K562 (cell line): ENCODE results near the gene IBTK. TPM values are rescaled to one million over a fixed set of nuclear protein-coding genes. Genes with fewer than 3 reads are reported as not detected.
A peak's percentile ranks its signal among the peaks of the same experiment; 100 is the strongest.

Source experiments
- AFF1 ChIP-seq, 2 experiments: fragments of 450-650 bp; IDR thresholded peaks; 2 replicates each; pipeline ENCODE4 v1.6.1; 2018; ENCODE audit warnings: mild to moderate bottlenecking in 2 of 2, low read depth in 1 of 2; ENCODE audit not compliant: partially characterized antibody in 2 of 2
- ARID3A ChIP-seq: IDR thresholded peaks from 2 replicates; pipeline ENCODE4 v1.6.1; 2012; ENCODE audit warnings: low read depth, low read length, improper control_type of control experiment, borderline replicate concordance
- CREM ChIP-seq: IDR thresholded peaks from 2 replicates; pipeline ENCODE4 v1.6.1; 2014; ENCODE audit warnings: antibody characterized with exemption, low read depth
- CXXC5 ChIP-seq: fragments of 250-450 bp; sonication (Bioruptor Pico); IDR thresholded peaks from 2 replicates; pipeline ENCODE4 v1.8.0; 2022; ENCODE audit warnings: inconsistent platforms, mild to moderate bottlenecking, moderate library complexity
- EWSR1 ChIP-seq: fragments of 450-650 bp; IDR thresholded peaks from 2 replicates; pipeline ENCODE4 v1.6.1; 2018; ENCODE audit warnings: borderline replicate concordance, mild to moderate bottlenecking, low read depth, moderate library complexity; ENCODE audit not compliant: partially characterized antibody
- GTF2F1 ChIP-seq: IDR thresholded peaks from 2 replicates; pipeline ENCODE4 v1.6.1; 2011; ENCODE audit warnings: low read depth, low read length, improper control_type of control experiment
- HDAC8 ChIP-seq: fragments of 450-650 bp; IDR thresholded peaks from 2 replicates; pipeline ENCODE4 v1.6.1; 2016; ENCODE audit warnings: mild to moderate bottlenecking, missing genetic modification characterization, moderate library complexity, missing compliant biosample characterization
- HLTF ChIP-seq: fragments of 450-650 bp; IDR thresholded peaks from 2 replicates; pipeline ENCODE4 v1.6.1; 2016
- KDM4B ChIP-seq, 2 experiments: fragments of 450-650 bp in 1 of 2; sonication (generic) in 1 of 2; IDR thresholded peaks; 2 replicates each; pipeline ENCODE4 v1.6.1; 2016 to 2017; ENCODE audit warnings: borderline replicate concordance in 2 of 2, antibody characterized with exemption in 1 of 2, low read depth in 1 of 2, mild to moderate bottlenecking in 1 of 2
- LCOR ChIP-seq: sonication (generic); formaldehyde crosslinking; IDR thresholded peaks from 2 replicates; pipeline ENCODE4 v1.8.0; 2022; ENCODE audit warnings: mild to moderate bottlenecking, missing genetic modification reagents
- NFIC ChIP-seq: fragments of 450-650 bp; IDR thresholded peaks from 2 replicates; pipeline ENCODE4 v1.6.1; 2017; ENCODE audit warnings: mild to moderate bottlenecking, inconsistent platforms
- PKNOX1 ChIP-seq: fragments of 450-650 bp; IDR thresholded peaks from 2 replicates; pipeline ENCODE4 v1.6.1; 2016
- POLR2A ChIP-seq: fragments of 450-650 bp; conservative IDR thresholded peaks from 2 replicates; pipeline ENCODE4 v1.6.1; 2016
- SAP30 ChIP-seq: fragments of 200-600 bp; sonication (generic); IDR thresholded peaks from 2 replicates; pipeline ENCODE4 v1.6.1; 2012; ENCODE audit warnings: borderline replicate concordance, low read depth, mild to moderate bottlenecking, moderate library complexity, low read length, control low read depth, inconsistent platforms; ENCODE audit not compliant: insufficient read depth, poor library complexity, severe bottlenecking
- SIX5 ChIP-seq, 2 experiments: IDR thresholded peaks; 2 replicates each; pipeline ENCODE4 v1.6.1; 2011; ENCODE audit warnings: low read length in 2 of 2, borderline replicate concordance in 1 of 2, low read depth in 1 of 2, mild to moderate bottlenecking in 1 of 2, moderate library complexity in 1 of 2; ENCODE audit not compliant: insufficient read depth in 1 of 2
- ZBED1 ChIP-seq: IDR thresholded peaks from 2 replicates; pipeline ENCODE4 v1.6.1; 2014
- ZBTB34 ChIP-seq: fragments of 250-450 bp; sonication (Bioruptor Pico); IDR thresholded peaks from 2 replicates; pipeline ENCODE4 v1.8.0; 2021; ENCODE audit warnings: mild to moderate bottlenecking, moderate library complexity
- ZNF785 ChIP-seq: fragments of 250-450 bp; sonication (Bioruptor Pico); IDR thresholded peaks from 2 replicates; pipeline ENCODE4 v1.4.0; 2020; ENCODE audit warnings: mild to moderate bottlenecking
- polyA plus RNA-seq, 8 experiments: library from polyadenylated mRNA; depleted of rRNA in 4 of 8; stranded (reverse) in 5 of 8; unstranded in 3 of 8; fragments of >200 nt; fragmentation: Nextera tagmentation in 2 of 8; fragmentation: Illumina TruSeq in 1 of 8; extraction: Ambion mirVana in 2 of 8; extraction: Trizol in 1 of 8; gene quantifications; 2 replicates each; pipeline versions ENCODE4 v1.2.1 to v1.2.3, GENCODE V29; 2011 to 2014; ENCODE audit warnings: inconsistent platforms in 1 of 8, missing spikeins in 1 of 8
- total RNA-seq, 7 experiments: library from RNA; depleted of rRNA in 6 of 7; stranded (reverse); fragments of >200 nt in 6 of 7; fragmentation: Illumina TruSeq in 2 of 7; extraction: Trizol in 2 of 7; gene quantifications; 2 replicates each; pipeline versions ENCODE4 v1.2.1 to v1.2.3, GENCODE V29; 2011 to 2021; ENCODE audit warnings: low replicate concordance in 1 of 7

IBTK gene
- total and polyA plus RNA-seq, 9 of the 15 experiments (the other 6 are each of a cell fraction or from before 2014, with no cell fraction given): 13.2 to 36.4 (median 21.8) TPM

GRCh38 chr6:82247505-82248272 lies at the start of gene IBTK (continued):
- TF ChIP-seq SAP30 (peak; percentile 31), NFIC (peak; percentile 53), PKNOX1 (0 out of 2 replicates have a peak, but pooled peaks have one; percentile 28), POLR2A (peak; percentile 86), EWSR1 (no peak), CREM (peak; percentile 56), AFF1 (IDR thresholded peaks at IDR 0.05; ENCODE audit: low read depth in 1 of 2, partially characterized antibody in 2 of 2) (no peak), ZBTB34 (CRISPR knock-in tag) (no peak), KDM4B (IDR thresholded peaks at IDR 0.05; ENCODE audit: borderline replicate concordance in 2 of 2, low read depth in 1 of 2) (peak in 1 of 2 experiments; percentile 41; a peak in 1 of 4 replicates), ZNF785 (CRISPR knock-in tag) (no peak), CXXC5 (CRISPR knock-in tag) (peak; percentile 80), HLTF (0 out of 2 replicates have a peak, but pooled peaks have one; percentile 46), ZBED1 (no peak), SIX5 (IDR thresholded peaks at IDR 0.05; ENCODE audit: borderline replicate concordance in 1 of 2, insufficient read depth in 1 of 2, low read depth in 1 of 2, low read length in 2 of 2) (peak in 1 of 2 experiments; percentile 46; a peak in 1 of 4 replicates), LCOR (CRISPR knock-in tag) (peak; percentile 39; the same call in 1 of the 2 replicates), HDAC8 (0 out of 2 replicates have a peak, but pooled peaks have one; percentile 65), GTF2F1 (0 out of 2 replicates have a peak, but pooled peaks have one; percentile 28), ARID3A (no peak)
